Astrocyte of the cerebellum (primary cell): ENCODE measurements around the gene EEF1A2.

Experiments
- DNase-seq: peaks from one replicate; pipeline ENCODE4 v3.0.0-alpha.2; 2011; ENCODE audit warnings: low read depth
- H3K4me3 ChIP-seq: 2 replicates; pipeline ENCODE4 v1.5.1; 2011; ENCODE audit warnings: mild to moderate bottlenecking, low read depth, low read length, moderate library complexity
- CTCF ChIP-seq: IDR thresholded peaks from 2 replicates; pipeline ENCODE4 v1.5.1; 2012; ENCODE audit warnings: low read length, low read depth, moderate library complexity, mild to moderate bottlenecking; ENCODE audit errors: missing control alignments
- in situ Hi-C: cut with HindIII; loops from 2 replicates; pipeline ENCODE4 v1.10.0; 2017; ENCODE audit warnings: low sequenced_read_pairs

The EEF1A2 gene

GRCh38 chr20:63505281-63505680 lies 6.4 kb upstream of the EEF1A2 start:
- no peak for TF ChIP-seq CTCF
- no peak overlapping the region for H3K4me3 ChIP-seq
- DNase-seq = no peak
- in situ Hi-C loops = no loop called here

- no peak for DNase-seq
- no peak for TF ChIP-seq CTCF
- in situ Hi-C loops = no loop called here
- H3K4me3 ChIP-seq = no peak overlapping the region
Observed at GRCh38 chr20:63504642-63505041, 5.8 kb upstream of the EEF1A2 start.

- in situ Hi-C loops = no loop called here
- no peak for TF ChIP-seq CTCF
- H3K4me3 ChIP-seq = no peak overlapping the region
- DNase-seq = no peak
Observed at GRCh38 chr20:63503524-63503923, 4.6 kb upstream of the EEF1A2 start.

- in situ Hi-C loops = no loop called here
- H3K4me3 ChIP-seq = no peak overlapping the region
- no peak for DNase-seq
- TF ChIP-seq CTCF = no peak
Observed at GRCh38 chr20:63502671-63503172, 3.8 kb upstream of the EEF1A2 start.

GRCh38 chr20:63501818-63502670 lies 3.2 kb upstream of the EEF1A2 start:
- TF ChIP-seq CTCF = no peak
- no peak overlapping the region for H3K4me3 ChIP-seq
- in situ Hi-C loops = no loop called here
- no peak for DNase-seq

- in situ Hi-C loops = no loop called here
- no peak for TF ChIP-seq CTCF
- no peak overlapping the region for H3K4me3 ChIP-seq
Observed at GRCh38 chr20:63500902-63501817, 2.3 kb upstream of the EEF1A2 start.

More at GRCh38 chr20:63500902-63501817, 2.3 kb upstream of the EEF1A2 start:
- no peak for DNase-seq
